OCI-LY7 (cell line): ENCODE data around the gene CR2. TPM values are rescaled to one million over a fixed set of nuclear protein-coding genes. Genes with fewer than 3 reads are reported as not detected.

Experiments
- BruUV-seq: library from RNA; stranded (reverse); fragments of 400-500 nt; replicated peaks from 2 replicates; lab custom pipeline; 2021; lab: Mats Ljungman, UMichigan
- CTCF ChIA-PET: fragments of 300-600 bp; sonication (Branson Sonifier 250); formaldehyde crosslinking; loops from one replicate; lab custom pipeline; 2022; ENCODE audit warnings: antibody characterized with exemption; ENCODE audit not compliant: unreplicated experiment; lab: Charles Lee
- POLR2A ChIA-PET: fragments of 300-600 bp; sonication (Branson Sonifier 250); formaldehyde crosslinking; loops from one replicate; lab custom pipeline; 2022; ENCODE audit warnings: antibody characterized with exemption; lab: Charles Lee
- DNase-seq: peaks from one replicate; pipeline ENCODE4 v3.0.0-alpha.2; 2015; ENCODE audit warnings: low spot score
- H2AFZ ChIP-seq: fragments of 200-600 bp; sonication (generic), shearing (Covaris generic); 2 replicates; pipeline ENCODE4 v1.6.1; 2014; ENCODE audit warnings: mild to moderate bottlenecking, antibody characterized with exemption, low read length, moderate library complexity
- H3K27ac ChIP-seq: fragments of 200-600 bp; sonication (generic); 2 replicates; pipeline ENCODE4 v1.5.1; 2014; ENCODE audit warnings: mixed run types, low read depth, mild to moderate bottlenecking, moderate library complexity, low read length, inconsistent platforms; ENCODE audit not compliant: poor library complexity, severe bottlenecking
- H3K36me3 ChIP-seq: fragments of 200-600 bp; sonication (generic); 2 replicates; pipeline ENCODE4 v1.6.1; 2014; ENCODE audit warnings: mild to moderate bottlenecking, antibody characterized with exemption, low read length, moderate library complexity, mixed read lengths; ENCODE audit not compliant: insufficient read depth
- H3K4me1 ChIP-seq: fragments of 200-600 bp; sonication (generic); 2 replicates; pipeline ENCODE4 v1.5.1; 2014; ENCODE audit warnings: mild to moderate bottlenecking, low read length; ENCODE audit not compliant: insufficient read depth, poor library complexity, severe bottlenecking
- H3K4me2 ChIP-seq: fragments of 200-600 bp; sonication (generic); 2 replicates; pipeline ENCODE4 v1.6.1; 2014; ENCODE audit warnings: mild to moderate bottlenecking, low read length
- H3K4me3 ChIP-seq: fragments of 200-600 bp; sonication (generic); 2 replicates; pipeline ENCODE4 v1.5.1; 2014; ENCODE audit warnings: mild to moderate bottlenecking, low read depth, low read length; ENCODE audit not compliant: poor library complexity, severe bottlenecking
- H3K79me2 ChIP-seq: fragments of 200-600 bp; sonication (generic); 2 replicates; pipeline ENCODE4 v1.6.1; 2016; ENCODE audit warnings: low read depth, mild to moderate bottlenecking, low read length, moderate library complexity, mixed read lengths; ENCODE audit not compliant: insufficient read depth
- H3K9me2 ChIP-seq: fragments of 200-600 bp; sonication (generic); 2 replicates; pipeline ENCODE4 v1.6.1; 2016; ENCODE audit warnings: mild to moderate bottlenecking, low read length, mixed read lengths; ENCODE audit not compliant: insufficient read depth
- H3K9me3 ChIP-seq: fragments of 200-600 bp; sonication (generic); 2 replicates; pipeline ENCODE4 v1.6.1; 2014; ENCODE audit warnings: mild to moderate bottlenecking, mixed run types, low read length, mixed read lengths
- H4K20me1 ChIP-seq: fragments of 200-600 bp; sonication (generic); 2 replicates; pipeline ENCODE4 v1.6.1; 2014; ENCODE audit warnings: mild to moderate bottlenecking, antibody characterized with exemption, low read length, moderate library complexity, mixed read lengths; ENCODE audit not compliant: insufficient read depth
- EZH2phosphoT487 ChIP-seq: fragments of 200-600 bp; sonication (generic); IDR thresholded peaks from 2 replicates; pipeline ENCODE4 v1.6.1; 2018; ENCODE audit warnings: low read depth, borderline replicate concordance, mild to moderate bottlenecking, mixed run types, antibody characterized with exemption, low read length, moderate library complexity, mixed read lengths
- intact Hi-C: fragments of 100-400 bp; cut with micrococcal nuclease; formaldehyde crosslinking; loops from one replicate; pipeline ENCODE4 v1.10.0; 2022; ENCODE audit not compliant: unreplicated experiment
- total RNA-seq, 2 experiments: library from RNA; depleted of rRNA in 1 of 2; stranded (reverse); fragments of >200 nt in 1 of 2; shearing (Covaris generic) in 1 of 2; gene quantifications; 2 replicates each; pipeline ENCODE4 v1.2.3, GENCODE V29; 2014 to 2022
- TF ChIP-seq, protein P1 (sequence below): fragments of 200-600 bp; sonication (generic); conservative IDR thresholded peaks from 2 replicates; pipeline ENCODE4 v1.5.1; 2014; ENCODE audit warnings: mild to moderate bottlenecking, antibody characterized with exemption, low read length, moderate library complexity, mixed read lengths

CR2 gene
- total RNA-seq, 2 experiments from 2014 or later, result 4.4 to 13.5 TPM

DNA sequence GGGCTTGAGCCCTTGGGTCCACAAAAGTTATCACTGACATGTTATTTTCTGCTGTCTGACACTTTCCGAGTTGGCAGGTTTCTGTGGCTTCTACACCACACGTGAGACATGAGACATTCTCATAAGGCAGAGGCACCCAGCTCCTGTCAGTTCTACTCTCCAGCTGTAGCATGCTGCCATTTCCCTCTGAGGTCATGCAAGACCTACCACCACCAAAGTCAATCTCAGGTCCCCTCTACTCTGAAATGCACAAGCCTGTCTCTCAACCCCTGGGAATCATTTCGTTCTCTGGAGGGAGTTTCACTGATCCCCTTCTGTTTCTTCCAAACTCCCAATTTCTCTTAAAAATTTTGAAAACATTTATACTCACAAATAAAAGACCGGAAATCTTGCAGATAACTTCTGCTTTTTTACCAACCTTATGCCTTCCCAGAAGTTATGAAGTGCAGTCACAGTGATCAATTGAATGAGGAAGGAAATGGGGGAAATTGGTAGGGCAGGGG lies 39.5 kb upstream of the CR2 start:
- no TSS peak for BruUV-seq
- intact Hi-C loops, result no loop called here
- Histone ChIP-seq H3K27ac (peak overlapping the region; percentile 17), H3K79me2 (no peaks in the 10 kb centered on the region), H3K4me1 (peaks cover 20% of the 10 kb centered on the region), H2AFZ (peak overlapping the region; percentile 75), H3K36me3 (no peaks in the 10 kb centered on the region), H3K4me2 (peak overlapping the region; percentile 39), H3K9me2 (no peaks in the 10 kb centered on the region), H3K4me3 (no peak overlapping the region), H4K20me1 (no peaks in the 10 kb centered on the region), H3K9me3 (no peaks in the 10 kb centered on the region)
- DNase-seq, result peak; percentile 63
- CTCF ChIA-PET, result no interaction called here
- TF ChIP-seq, protein P1, sequence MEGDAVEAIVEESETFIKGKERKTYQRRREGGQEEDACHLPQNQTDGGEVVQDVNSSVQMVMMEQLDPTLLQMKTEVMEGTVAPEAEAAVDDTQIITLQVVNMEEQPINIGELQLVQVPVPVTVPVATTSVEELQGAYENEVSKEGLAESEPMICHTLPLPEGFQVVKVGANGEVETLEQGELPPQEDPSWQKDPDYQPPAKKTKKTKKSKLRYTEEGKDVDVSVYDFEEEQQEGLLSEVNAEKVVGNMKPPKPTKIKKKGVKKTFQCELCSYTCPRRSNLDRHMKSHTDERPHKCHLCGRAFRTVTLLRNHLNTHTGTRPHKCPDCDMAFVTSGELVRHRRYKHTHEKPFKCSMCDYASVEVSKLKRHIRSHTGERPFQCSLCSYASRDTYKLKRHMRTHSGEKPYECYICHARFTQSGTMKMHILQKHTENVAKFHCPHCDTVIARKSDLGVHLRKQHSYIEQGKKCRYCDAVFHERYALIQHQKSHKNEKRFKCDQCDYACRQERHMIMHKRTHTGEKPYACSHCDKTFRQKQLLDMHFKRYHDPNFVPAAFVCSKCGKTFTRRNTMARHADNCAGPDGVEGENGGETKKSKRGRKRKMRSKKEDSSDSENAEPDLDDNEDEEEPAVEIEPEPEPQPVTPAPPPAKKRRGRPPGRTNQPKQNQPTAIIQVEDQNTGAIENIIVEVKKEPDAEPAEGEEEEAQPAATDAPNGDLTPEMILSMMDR, result no peak
- no peak for TF ChIP-seq EZH2phosphoT487
- POLR2A ChIA-PET, result interaction anchor here (1.4 kb wide), 1 partner anchor 105 kb away, joined by 4 read pairs; no protein-coding TSS in a partner anchor

DNA sequence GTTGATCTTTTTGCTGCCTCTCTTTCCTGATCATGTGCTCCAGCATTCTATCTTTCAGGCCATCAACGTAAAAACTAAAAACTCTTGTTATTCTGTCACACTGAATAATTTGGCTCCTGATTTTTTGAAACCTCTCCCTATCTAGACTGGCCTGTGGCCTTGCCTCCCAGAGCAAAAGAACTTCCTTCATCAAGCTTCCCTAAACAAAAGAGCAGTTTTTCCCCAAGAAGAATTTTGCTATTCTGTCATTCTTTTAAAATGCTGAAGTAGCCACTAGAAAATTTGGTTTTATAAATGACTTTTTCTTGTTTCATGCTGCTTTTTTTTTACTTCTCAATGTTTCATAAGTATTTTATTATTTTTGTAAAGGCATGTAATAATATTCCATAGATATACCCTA lies 37.1 kb upstream of the CR2 start:
- Histone ChIP-seq H3K36me3 (no peaks in the 10 kb centered on the region), H2AFZ (no peak overlapping the region), H3K9me3 (no peaks in the 10 kb centered on the region), H3K4me1 (peaks cover 18% of the 10 kb centered on the region), H3K4me2 (no peak overlapping the region), H3K9me2 (no peaks in the 10 kb centered on the region), H4K20me1 (no peaks in the 10 kb centered on the region), H3K79me2 (no peaks in the 10 kb centered on the region), H3K4me3 (no peak overlapping the region), H3K27ac (no peak overlapping the region)
- TF ChIP-seq, protein P1, result no peak
- TF ChIP-seq EZH2phosphoT487, result no peak
- POLR2A ChIA-PET, result interaction anchor here (0.7 kb wide), 2 partner anchors 34 to 36 kb away, joined by 3 to 4 read pairs; no protein-coding TSS in a partner anchor
- DNase-seq, result no peak
- intact Hi-C loops, result no loop called here
- CTCF ChIA-PET, result no interaction called here
- no TSS peak for BruUV-seq

DNA sequence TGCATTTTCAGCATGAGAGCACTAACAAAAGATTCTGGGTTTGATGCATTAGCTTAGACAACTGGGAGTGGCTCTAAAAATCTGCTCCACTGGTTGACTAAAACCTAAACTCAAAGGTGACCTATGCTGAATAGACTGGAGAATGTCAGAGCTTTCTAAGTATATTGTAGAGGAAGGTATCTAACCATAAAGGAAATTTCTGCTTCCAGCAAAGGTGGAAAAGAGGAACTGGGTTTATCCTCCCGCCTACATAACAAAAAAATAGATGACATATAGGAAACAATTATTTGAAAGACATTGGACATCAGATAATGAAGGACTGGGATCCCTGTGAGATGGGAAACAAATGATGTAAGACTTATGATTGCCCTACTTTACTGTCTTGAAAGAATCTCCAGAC lies 35.8 kb upstream of the CR2 start:
- intact Hi-C loops, result no loop called here
- no peaks in the 10 kb centered on the region for H3K79me2 ChIP-seq
- CTCF ChIA-PET, result no interaction called here

More for the DNA sequence above, 35.8 kb upstream of the CR2 start:
- no peak overlapping the region for H3K27ac ChIP-seq
- H2AFZ ChIP-seq, result no peak overlapping the region
- H4K20me1 ChIP-seq, result no peaks in the 10 kb centered on the region
- no TSS peak for BruUV-seq
- no peak for TF ChIP-seq EZH2phosphoT487
- TF ChIP-seq, protein P1, result no peak
- H3K4me3 ChIP-seq, result no peak overlapping the region
- POLR2A ChIA-PET, result interaction anchor here (0.9 to 1.3 kb wide), 2 partner anchors 13 to 83 kb away, joined by 3 to 8 read pairs; no protein-coding TSS in a partner anchor
- peaks cover 14% of the 10 kb centered on the region for H3K4me1 ChIP-seq
- no peaks in the 10 kb centered on the region for H3K9me3 ChIP-seq
- no peak for DNase-seq
- no peaks in the 10 kb centered on the region for H3K36me3 ChIP-seq
- no peak overlapping the region for H3K4me2 ChIP-seq
- no peaks in the 10 kb centered on the region for H3K9me2 ChIP-seq
